ENCODE measurements around the gene OTOS.

The OTOS gene

GRCh38 chr2:240154606-240155005 lies 14.1 kb upstream of the OTOS start:
- no peak overlapping the region for H3K27ac Mint-ChIP-seq

GRCh38 chr2:240153418-240153817 lies 13.0 kb upstream of the OTOS start:
- H3K4me1 Mint-ChIP-seq (ENCODE audit: low read depth in 2 of 2), result peaks cover 0 to 2% of the 10 kb centered on the region in 2 donors
- no peak overlapping the region for H3K27ac Mint-ChIP-seq
- no peak for DNase-seq
- peaks cover 15 to 54% of the 10 kb centered on the region in 2 donors for H3K27me3 Mint-ChIP-seq
- no peak overlapping the region for H3K4me3 Mint-ChIP-seq
- no peak for ATAC-seq (replicated peaks)
- no peaks in the 10 kb centered on the region for H3K9me3 Mint-ChIP-seq
- H3K36me3 Mint-ChIP-seq (ENCODE audit: insufficient read depth), result no peaks in the 10 kb centered on the region

More at GRCh38 chr2:240154606-240155005, 14.1 kb upstream of the OTOS start:
- Mint-ChIP-seq H3K4me1 (ENCODE audit: low read depth in 2 of 2) (peaks cover 0 to 2% of the 10 kb centered on the region in 2 donors), H3K9me3 (no peaks in the 10 kb centered on the region), H3K27me3 (peaks cover 15 to 46% of the 10 kb centered on the region in 2 donors), H3K36me3 (ENCODE audit: insufficient read depth) (no peaks in the 10 kb centered on the region), H3K4me3 (no peak overlapping the region)
- DNase-seq, result no peak
- no peak for ATAC-seq (replicated peaks)

- Mint-ChIP-seq H3K9me3 (no peaks in the 10 kb centered on the region), H3K4me1 (ENCODE audit: low read depth in 2 of 2) (peaks cover 0 to 3% of the 10 kb centered on the region in 2 donors), H3K4me3 (no peak overlapping the region), H3K27ac (no peak overlapping the region), H3K36me3 (ENCODE audit: insufficient read depth) (no peaks in the 10 kb centered on the region), H3K27me3 (peaks cover 15 to 66% of the 10 kb centered on the region in 2 donors)
- no peak for DNase-seq
- ATAC-seq (replicated peaks), result no peak
Observed at GRCh38 chr2:240151477-240152031, 11.1 kb upstream of the OTOS start.

- DNase-seq, result peak in 2 of 3 experiments; percentile 21 to 23
- Mint-ChIP-seq H3K4me3 (no peak overlapping the region), H3K4me1 (ENCODE audit: low read depth in 2 of 2) (peaks cover 0 to 3% of the 10 kb centered on the region in 2 donors), H3K27ac (no peak overlapping the region), H3K27me3 (peaks cover 15 to 66% of the 10 kb centered on the region in 2 donors), H3K9me3 (no peaks in the 10 kb centered on the region), H3K36me3 (ENCODE audit: insufficient read depth) (no peaks in the 10 kb centered on the region)
- peak; percentile 46 for ATAC-seq (replicated peaks)
Observed at GRCh38 chr2:240149943-240150784, 9.7 kb upstream of the OTOS start.

- no peaks in the 10 kb centered on the region for H3K9me3 Mint-ChIP-seq
- H3K27me3 Mint-ChIP-seq, result peaks cover 9 to 54% of the 10 kb centered on the region in 2 donors
- H3K27ac Mint-ChIP-seq, result no peak overlapping the region
- H3K4me1 Mint-ChIP-seq (ENCODE audit: low read depth in 2 of 2), result peaks cover 0 to 3% of the 10 kb centered on the region in 2 donors
- ATAC-seq (replicated peaks), result no peak
- no peak for DNase-seq
- H3K4me3 Mint-ChIP-seq, result no peak overlapping the region
- H3K36me3 Mint-ChIP-seq (ENCODE audit: insufficient read depth), result no peaks in the 10 kb centered on the region
Observed at GRCh38 chr2:240147911-240148587, 7.6 kb upstream of the OTOS start.

- no peak for DNase-seq
- peaks cover 9 to 53% of the 10 kb centered on the region in 2 donors for H3K27me3 Mint-ChIP-seq
- no peak overlapping the region for H3K4me3 Mint-ChIP-seq
- no peaks in the 10 kb centered on the region for H3K9me3 Mint-ChIP-seq
- peaks cover 0 to 3% of the 10 kb centered on the region in 2 donors for H3K4me1 Mint-ChIP-seq (ENCODE audit: low read depth in 2 of 2)
- H3K27ac Mint-ChIP-seq, result no peak overlapping the region
- H3K36me3 Mint-ChIP-seq (ENCODE audit: insufficient read depth), result no peaks in the 10 kb centered on the region
- no peak for ATAC-seq (replicated peaks)
Observed at GRCh38 chr2:240147382-240147781, 6.9 kb upstream of the OTOS start.

- Mint-ChIP-seq H3K4me1 (ENCODE audit: low read depth in 2 of 2) (peaks cover 0 to 3% of the 10 kb centered on the region in 2 donors), H3K27me3 (peaks cover 5 to 52% of the 10 kb centered on the region in 2 donors), H3K9me3 (no peaks in the 10 kb centered on the region), H3K4me3 (no peak overlapping the region), H3K36me3 (ENCODE audit: insufficient read depth) (no peaks in the 10 kb centered on the region), H3K27ac (no peak overlapping the region)
- DNase-seq (no peak), ATAC-seq (replicated peaks) (no peak)
Observed at GRCh38 chr2:240146627-240147278, 6.3 kb upstream of the OTOS start.

- ATAC-seq (replicated peaks), result no peak
- peaks cover 0 to 3% of the 10 kb centered on the region in 2 donors for H3K4me1 Mint-ChIP-seq (ENCODE audit: low read depth in 2 of 2)
- no peaks in the 10 kb centered on the region for H3K36me3 Mint-ChIP-seq (ENCODE audit: insufficient read depth)
- no peaks in the 10 kb centered on the region for H3K9me3 Mint-ChIP-seq
- peaks cover 0 to 52% of the 10 kb centered on the region in 2 donors for H3K27me3 Mint-ChIP-seq
- H3K27ac Mint-ChIP-seq, result peak overlapping the region in 1 of 2 donors; percentile 54
- H3K4me3 Mint-ChIP-seq, result no peak overlapping the region
- DNase-seq, result no peak
Observed at GRCh38 chr2:240146141-240146561, 5.7 kb upstream of the OTOS start.

- no peak for ATAC-seq (replicated peaks)
- H3K27ac Mint-ChIP-seq, result no peak overlapping the region
Observed at GRCh38 chr2:240145461-240145860, 5.0 kb upstream of the OTOS start.

GRCh38 chr2:240144649-240145261 lies 4.3 kb upstream of the OTOS start:
- H3K4me3 Mint-ChIP-seq, result no peak overlapping the region
- H3K27me3 Mint-ChIP-seq, result peaks cover 0 to 50% of the 10 kb centered on the region in 2 donors
- DNase-seq, result no peak
- no peak overlapping the region for H3K27ac Mint-ChIP-seq
- H3K4me1 Mint-ChIP-seq (ENCODE audit: low read depth in 2 of 2), result peaks cover 0 to 1% of the 10 kb centered on the region in 2 donors
- H3K9me3 Mint-ChIP-seq, result no peaks in the 10 kb centered on the region
- no peaks in the 10 kb centered on the region for H3K36me3 Mint-ChIP-seq (ENCODE audit: insufficient read depth)
- ATAC-seq (replicated peaks), result no peak

More at GRCh38 chr2:240145461-240145860, 5.0 kb upstream of the OTOS start:
- no peak overlapping the region for H3K4me3 Mint-ChIP-seq
- peaks cover 0 to 3% of the 10 kb centered on the region in 2 donors for H3K4me1 Mint-ChIP-seq (ENCODE audit: low read depth in 2 of 2)
- no peak for DNase-seq
- no peaks in the 10 kb centered on the region for H3K36me3 Mint-ChIP-seq (ENCODE audit: insufficient read depth)
- H3K27me3 Mint-ChIP-seq, result peaks cover 0 to 55% of the 10 kb centered on the region in 2 donors
- H3K9me3 Mint-ChIP-seq, result no peaks in the 10 kb centered on the region

GRCh38 chr2:240143801-240144648 lies 3.6 kb upstream of the OTOS start:
- no peak overlapping the region for H3K4me3 Mint-ChIP-seq
- H3K36me3 Mint-ChIP-seq (ENCODE audit: insufficient read depth), result no peaks in the 10 kb centered on the region
- no peaks in the 10 kb centered on the region for H3K9me3 Mint-ChIP-seq
- no peak overlapping the region for H3K27ac Mint-ChIP-seq
- peaks cover 0 to 43% of the 10 kb centered on the region in 2 donors for H3K27me3 Mint-ChIP-seq
- H3K4me1 Mint-ChIP-seq (ENCODE audit: low read depth in 2 of 2), result peaks cover 0 to 1% of the 10 kb centered on the region in 2 donors
- DNase-seq, result peak; percentile 83 to 88 (median 85)
- ATAC-seq (replicated peaks), result peak; percentile 99

GRCh38 chr2:240143276-240143675 lies 2.8 kb upstream of the OTOS start:
- DNase-seq, result no peak
- Mint-ChIP-seq H3K4me3 (no peak overlapping the region), H3K27ac (no peak overlapping the region), H3K27me3 (peaks cover 0 to 39% of the 10 kb centered on the region in 2 donors), H3K9me3 (no peaks in the 10 kb centered on the region), H3K4me1 (ENCODE audit: low read depth in 2 of 2) (peaks cover 0 to 1% of the 10 kb centered on the region in 2 donors), H3K36me3 (ENCODE audit: insufficient read depth) (no peaks in the 10 kb centered on the region)
- ATAC-seq (replicated peaks), result no peak

All from effector memory CD8-positive, alpha-beta T cell (primary cell).